Cardiac septum (tissue), 1 donor: ENCODE measurements around the gene PRPF6. TPM values are rescaled to one million over a fixed set of nuclear protein-coding genes. Genes with fewer than 3 reads are reported as not detected.

Source experiments
- DNase-seq: peaks from one replicate; pipeline ENCODE4 v3.0.0-alpha.2; 2020; ENCODE audit warnings: low spot score
- intact Hi-C: fragments of 100-400 bp; cut with DNase I; formaldehyde crosslinking; loops from one replicate; pipeline ENCODE4 v1.14.0; 2022
- total RNA-seq: library from RNA; stranded (reverse); fragmentation: NEBNext Ultra II Directional; extraction: Animal tissue kit (Norgen Biotek cat#: 25700); gene quantifications from one replicate; pipeline ENCODE4 v1.2.1, GENCODE V29; 2021
- donor health status: DM: no; HTN: no; CAD: no.

The PRPF6 gene
- total RNA-seq, 1 donor from 2014 or later: 47.5 TPM

- intact Hi-C loops: loop anchor here (10.0 kb wide), 1 partner anchor 542 kb away; the partner anchor contains the start of gene PPDPF
- DNase-seq: no peak
Observed at GRCh38 chr20:64067005-64067632, 86.2 kb downstream of the PRPF6 start.

- no peak for DNase-seq
- intact Hi-C loops: loop anchor here (10.0 kb wide), 1 partner anchor 543 kb away; the partner anchor contains the start of gene PPDPF
Observed at GRCh38 chr20:64067733-64068307, 86.9 kb downstream of the PRPF6 start.

GRCh38 chr20:64068386-64069208 is 87.7 kb downstream of the PRPF6 start:
- intact Hi-C loops: loop anchor here (10.0 kb wide), 1 partner anchor 544 kb away; the partner anchor contains the start of gene PPDPF
- no peak for DNase-seq

- intact Hi-C loops: loop anchor here (10.0 kb wide), 1 partner anchor 544 kb away; the partner anchor contains the start of gene PPDPF
- no peak for DNase-seq
Observed at GRCh38 chr20:64069209-64069613, 88.3 kb downstream of the PRPF6 start.

- no peak for DNase-seq
- intact Hi-C loops: loop anchor here (10.0 kb wide), 1 partner anchor 545 kb away; the partner anchor contains the start of gene PPDPF
Observed at GRCh38 chr20:64069614-64070243, 88.8 kb downstream of the PRPF6 start.

- DNase-seq: no peak
- intact Hi-C loops: no loop called here
Observed at GRCh38 chr20:64070244-64070993, 89.5 kb downstream of the PRPF6 start.

GRCh38 chr20:64071341-64072332 is 90.7 kb downstream of the PRPF6 start:
- no peak for DNase-seq

GRCh38 chr20:64072498-64073063 is 91.6 kb downstream of the PRPF6 start:
- no peak for DNase-seq
- intact Hi-C loops: no loop called here

More at GRCh38 chr20:64071341-64072332, 90.7 kb downstream of the PRPF6 start:
- intact Hi-C loops: no loop called here

- DNase-seq: no peak
- intact Hi-C loops: no loop called here
Observed at GRCh38 chr20:64073476-64074183, 92.7 kb downstream of the PRPF6 start.

GRCh38 chr20:64074184-64074789 is 93.4 kb downstream of the PRPF6 start:
- DNase-seq: no peak
- intact Hi-C loops: no loop called here

- intact Hi-C loops: no loop called here
- no peak for DNase-seq
Observed at GRCh38 chr20:64074963-64075362, 94.0 kb downstream of the PRPF6 start.

GRCh38 chr20:64075556-64075955 is 94.6 kb downstream of the PRPF6 start:
- intact Hi-C loops: no loop called here
- no peak for DNase-seq

- intact Hi-C loops: no loop called here
- no peak for DNase-seq
Observed at GRCh38 chr20:64076061-64076997, 95.4 kb downstream of the PRPF6 start.

- peak; percentile 88 for DNase-seq
- intact Hi-C loops: no loop called here
Observed at GRCh38 chr20:64077094-64077493, 96.2 kb downstream of the PRPF6 start.

- intact Hi-C loops: no loop called here
- no peak for DNase-seq
Observed at GRCh38 chr20:64077541-64077875, 96.6 kb downstream of the PRPF6 start.
